ENCODE results near the gene LPCAT1.

- TF ChIP-seq ARNTL (CRISPR knock-in tag; IDR thresholded peaks at IDR 0.05; ENCODE audit: borderline replicate concordance, low read depth) (no peak), ESRRG (CRISPR knock-in tag; IDR thresholded peaks at IDR 0.05) (no peak), BACH2 (CRISPR knock-in tag; IDR thresholded peaks at IDR 0.05; ENCODE audit: borderline replicate concordance) (no peak), PATZ1 (CRISPR knock-in tag; IDR thresholded peaks at IDR 0.05; ENCODE audit: borderline replicate concordance) (no peak), TCF4 (CRISPR knock-in tag; IDR thresholded peaks at IDR 0.05; ENCODE audit: borderline replicate concordance) (no peak), OSR1 (CRISPR knock-in tag; IDR thresholded peaks at IDR 0.05) (no peak), CSDC2 (CRISPR knock-in tag; IDR thresholded peaks at IDR 0.05) (no peak), RARB (CRISPR knock-in tag; IDR thresholded peaks at IDR 0.05) (no peak), GLIS3 (CRISPR knock-in tag; IDR thresholded peaks at IDR 0.05) (no peak), CREB5 (CRISPR knock-in tag; IDR thresholded peaks at IDR 0.05; ENCODE audit: low read depth) (no peak)
Measured at GRCh38 chr5:1503241-1504068, 20.3 kb downstream of the LPCAT1 start.
